ENCODE data around the gene SH3GL1. TPM values are rescaled to one million over a fixed set of nuclear protein-coding genes. Genes with fewer than 3 reads are reported as not detected.
A peak's percentile ranks its signal among the peaks of the same experiment; 100 is the strongest.

The SH3GL1 gene
- total and polyA plus RNA-seq, 2 of the 4 experiments (the other 2 are of a cell fraction): 28.1 to 138 TPM

DNA sequence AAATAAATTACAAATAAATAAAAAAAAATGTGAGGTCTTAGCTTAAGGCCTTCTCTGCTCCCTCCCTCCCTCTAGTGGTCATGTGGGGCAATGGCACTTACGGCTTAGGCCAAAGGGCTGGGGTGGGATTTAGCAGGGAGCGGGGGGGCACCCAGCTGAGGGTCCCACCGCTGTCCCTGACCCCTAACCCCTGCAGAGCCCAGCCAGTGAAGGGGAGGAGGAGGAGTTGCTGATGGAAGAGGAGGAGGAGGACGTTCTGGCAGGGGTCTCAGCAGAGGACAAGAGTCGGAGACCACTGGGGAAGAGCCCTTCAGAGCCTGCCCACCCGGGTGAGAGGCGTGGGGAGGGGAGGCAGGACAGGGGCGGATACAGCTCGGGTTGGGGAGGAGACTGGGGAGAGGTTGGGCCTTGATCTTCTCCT is 47.6 kb downstream of the SH3GL1 start:
- no TSS peak for BruUV-seq (replicated peaks)

More for the DNA sequence above, 47.6 kb downstream of the SH3GL1 start:
- H3K23ac ChIP-seq (ENCODE audit: low read depth, low read length): no peak overlapping the region
- H4K20me1 ChIP-seq (ENCODE audit: insufficient read depth, low read length): peaks cover 3% of the 10 kb centered on the region; the same call in 1 of the 2 replicates
- no peak overlapping the region for H3K4me3 ChIP-seq (ENCODE audit: insufficient read depth, low read depth, low read length)
- no peak overlapping the region for H3K18ac ChIP-seq (ENCODE audit: low read depth, low read length)
- no peak overlapping the region for H4K91ac ChIP-seq (ENCODE audit: insufficient read depth, low read depth, low read length)
- H3K4ac ChIP-seq (ENCODE audit: low read depth, low read length): no peak overlapping the region
- POLR2A ChIA-PET (ENCODE audit: unreplicated experiment): no interaction called here
- no peak overlapping the region for H3K9ac ChIP-seq (ENCODE audit: low read depth, low read length)
- no peak overlapping the region for H4K8ac ChIP-seq (ENCODE audit: low read depth in 2 of 2, low read length in 2 of 2)
- H2BK5ac ChIP-seq (ENCODE audit: low read depth, low read length, poor library complexity, severe bottlenecking): no peak overlapping the region
- peak overlapping the region; percentile 15 for H2AK9ac ChIP-seq (replicated peaks; ENCODE audit: low read depth, low read length, poor library complexity)
- H2BK20ac ChIP-seq (ENCODE audit: low read depth, low read length): no peak overlapping the region
- TF ChIP-seq MAFK (IDR thresholded peaks at IDR 0.05; ENCODE audit: low read depth, low read length) (no peak), FOS (IDR thresholded peaks at IDR 0.05; ENCODE audit: low read depth, low read length) (no peak), POLR2A (IDR thresholded peaks at IDR 0.05; ENCODE audit: low read depth, low read length) (no peak), RCOR1 (IDR thresholded peaks at IDR 0.05; ENCODE audit: insufficient replicate concordance, low read length) (no peak), MXI1 (IDR thresholded peaks at IDR 0.05; ENCODE audit: borderline replicate concordance, low read depth, low read length) (no peak), RAD21 (IDR thresholded peaks at IDR 0.05; ENCODE audit: low read length) (peak; percentile 66), CEBPB (IDR thresholded peaks at IDR 0.05; ENCODE audit: low read depth, low read length) (no peak), BHLHE40 (IDR thresholded peaks at IDR 0.05; ENCODE audit: low read depth, low read length) (no peak), CHD1 (IDR thresholded peaks at IDR 0.05; ENCODE audit: low read depth, low read length) (no peak), MAZ (IDR thresholded peaks at IDR 0.05; ENCODE audit: borderline replicate concordance, low read depth, low read length) (no peak), SMC3 (IDR thresholded peaks at IDR 0.05; ENCODE audit: low read depth, low read length) (peak; percentile 67)
- TF ChIP-seq, protein P1, sequence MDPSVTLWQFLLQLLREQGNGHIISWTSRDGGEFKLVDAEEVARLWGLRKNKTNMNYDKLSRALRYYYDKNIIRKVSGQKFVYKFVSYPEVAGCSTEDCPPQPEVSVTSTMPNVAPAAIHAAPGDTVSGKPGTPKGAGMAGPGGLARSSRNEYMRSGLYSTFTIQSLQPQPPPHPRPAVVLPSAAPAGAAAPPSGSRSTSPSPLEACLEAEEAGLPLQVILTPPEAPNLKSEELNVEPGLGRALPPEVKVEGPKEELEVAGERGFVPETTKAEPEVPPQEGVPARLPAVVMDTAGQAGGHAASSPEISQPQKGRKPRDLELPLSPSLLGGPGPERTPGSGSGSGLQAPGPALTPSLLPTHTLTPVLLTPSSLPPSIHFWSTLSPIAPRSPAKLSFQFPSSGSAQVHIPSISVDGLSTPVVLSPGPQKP (IDR thresholded peaks at IDR 0.05; ENCODE audit: borderline replicate concordance, low read depth, low read length): no peak
- TF ChIP-seq, protein P2, sequence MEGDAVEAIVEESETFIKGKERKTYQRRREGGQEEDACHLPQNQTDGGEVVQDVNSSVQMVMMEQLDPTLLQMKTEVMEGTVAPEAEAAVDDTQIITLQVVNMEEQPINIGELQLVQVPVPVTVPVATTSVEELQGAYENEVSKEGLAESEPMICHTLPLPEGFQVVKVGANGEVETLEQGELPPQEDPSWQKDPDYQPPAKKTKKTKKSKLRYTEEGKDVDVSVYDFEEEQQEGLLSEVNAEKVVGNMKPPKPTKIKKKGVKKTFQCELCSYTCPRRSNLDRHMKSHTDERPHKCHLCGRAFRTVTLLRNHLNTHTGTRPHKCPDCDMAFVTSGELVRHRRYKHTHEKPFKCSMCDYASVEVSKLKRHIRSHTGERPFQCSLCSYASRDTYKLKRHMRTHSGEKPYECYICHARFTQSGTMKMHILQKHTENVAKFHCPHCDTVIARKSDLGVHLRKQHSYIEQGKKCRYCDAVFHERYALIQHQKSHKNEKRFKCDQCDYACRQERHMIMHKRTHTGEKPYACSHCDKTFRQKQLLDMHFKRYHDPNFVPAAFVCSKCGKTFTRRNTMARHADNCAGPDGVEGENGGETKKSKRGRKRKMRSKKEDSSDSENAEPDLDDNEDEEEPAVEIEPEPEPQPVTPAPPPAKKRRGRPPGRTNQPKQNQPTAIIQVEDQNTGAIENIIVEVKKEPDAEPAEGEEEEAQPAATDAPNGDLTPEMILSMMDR (conservative IDR thresholded peaks at IDR 0.05; ENCODE audit: low read depth, low read length): peak; percentile 71
- TF ChIP-seq, protein P3, sequence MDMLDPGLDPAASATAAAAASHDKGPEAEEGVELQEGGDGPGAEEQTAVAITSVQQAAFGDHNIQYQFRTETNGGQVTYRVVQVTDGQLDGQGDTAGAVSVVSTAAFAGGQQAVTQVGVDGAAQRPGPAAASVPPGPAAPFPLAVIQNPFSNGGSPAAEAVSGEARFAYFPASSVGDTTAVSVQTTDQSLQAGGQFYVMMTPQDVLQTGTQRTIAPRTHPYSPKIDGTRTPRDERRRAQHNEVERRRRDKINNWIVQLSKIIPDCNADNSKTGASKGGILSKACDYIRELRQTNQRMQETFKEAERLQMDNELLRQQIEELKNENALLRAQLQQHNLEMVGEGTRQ (IDR thresholded peaks at IDR 0.05; ENCODE audit: low read depth, low read length): peak; percentile 19; the same call in 1 of the 2 replicates
- no peak overlapping the region for H4K5ac ChIP-seq (ENCODE audit: low read depth, low read length)
- H3K79me1 ChIP-seq (ENCODE audit: low read depth in 1 of 2, low read length in 2 of 2): peaks cover 0 to 4% of the 10 kb centered on the region in 2 experiments; a peak in 1 of 4 replicates
- CTCF ChIA-PET: interaction anchor here (0.7 to 1.9 kb wide), 5 partner anchors 8 to 92 kb away, joined by 3 to 29 read pairs (median 3); partner anchors contain the start of gene MPND
- H3K27ac ChIP-seq (ENCODE audit: insufficient read depth, low read length): no peak overlapping the region
- in situ Hi-C loops (cut with MboI; ENCODE audit: low sequenced_read_pairs) (loop anchor here (5.0 kb wide), 1 partner anchor 85 kb away; no protein-coding TSS in a partner anchor), dilution Hi-C loops (cut with HindIII; ENCODE audit: low sequenced_read_pairs, unreplicated experiment) (no loop called here), intact Hi-C loops (cut with micrococcal nuclease) (loop anchor here (1.0 kb wide), 1 partner anchor 85 kb away; no protein-coding TSS in a partner anchor)
- H3K36me3 ChIP-seq (ENCODE audit: control insufficient read depth, insufficient read depth, low read length): peaks cover 10% of the 10 kb centered on the region; the same call in 1 of the 2 replicates
- ATAC-seq (ENCODE audit: low read depth): peak; percentile 93
- H2AFZ ChIP-seq (replicated peaks; ENCODE audit: low read length, poor library complexity): peak overlapping the region; percentile 17
- H2AK5ac ChIP-seq (ENCODE audit: low read depth, low read length): no peak overlapping the region
- H3K14ac ChIP-seq (replicated peaks; ENCODE audit: low read depth, low read length): no peak overlapping the region
- H3K4me2 ChIP-seq (ENCODE audit: low read depth, low read length): no peak overlapping the region
- H3K27me3 ChIP-seq (ENCODE audit: control insufficient read depth, insufficient read depth, low read length): no peaks in the 10 kb centered on the region
- no peak overlapping the region for H2BK15ac ChIP-seq (ENCODE audit: low read depth, low read length)
- WGBS, 2 experiments (ENCODE audit: extremely low coverage in 2 of 2, insufficient read length in 1 of 2): 71% methylated on average over 2 of the region's 9 CpGs; no CpG with 5 or more reads in 1 of the 2 experiments
- no peaks in the 10 kb centered on the region for H3K9me3 ChIP-seq (ENCODE audit: control insufficient read depth, insufficient read depth, low read length)
- H3K9me1 ChIP-seq (ENCODE audit: insufficient read depth, low read length): no peaks in the 10 kb centered on the region
- DNase-seq: peak; percentile 71
- H3K4me1 ChIP-seq (ENCODE audit: control insufficient read depth, insufficient read depth, low read length): no peaks in the 10 kb centered on the region
- H3K56ac ChIP-seq (ENCODE audit: extremely low read depth, insufficient read depth, low read length): no peak overlapping the region
- H2BK120ac ChIP-seq (ENCODE audit: low read depth, low read length): no peak overlapping the region

Data from IMR-90 (cell line).